ENCODE results near the gene MOCS1.

- TF ChIP-seq, protein P1, sequence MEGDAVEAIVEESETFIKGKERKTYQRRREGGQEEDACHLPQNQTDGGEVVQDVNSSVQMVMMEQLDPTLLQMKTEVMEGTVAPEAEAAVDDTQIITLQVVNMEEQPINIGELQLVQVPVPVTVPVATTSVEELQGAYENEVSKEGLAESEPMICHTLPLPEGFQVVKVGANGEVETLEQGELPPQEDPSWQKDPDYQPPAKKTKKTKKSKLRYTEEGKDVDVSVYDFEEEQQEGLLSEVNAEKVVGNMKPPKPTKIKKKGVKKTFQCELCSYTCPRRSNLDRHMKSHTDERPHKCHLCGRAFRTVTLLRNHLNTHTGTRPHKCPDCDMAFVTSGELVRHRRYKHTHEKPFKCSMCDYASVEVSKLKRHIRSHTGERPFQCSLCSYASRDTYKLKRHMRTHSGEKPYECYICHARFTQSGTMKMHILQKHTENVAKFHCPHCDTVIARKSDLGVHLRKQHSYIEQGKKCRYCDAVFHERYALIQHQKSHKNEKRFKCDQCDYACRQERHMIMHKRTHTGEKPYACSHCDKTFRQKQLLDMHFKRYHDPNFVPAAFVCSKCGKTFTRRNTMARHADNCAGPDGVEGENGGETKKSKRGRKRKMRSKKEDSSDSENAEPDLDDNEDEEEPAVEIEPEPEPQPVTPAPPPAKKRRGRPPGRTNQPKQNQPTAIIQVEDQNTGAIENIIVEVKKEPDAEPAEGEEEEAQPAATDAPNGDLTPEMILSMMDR (IDR thresholded peaks at IDR 0.05): no peak
- TF ChIP-seq ZFX (IDR thresholded peaks at IDR 0.05; ENCODE audit: borderline replicate concordance): no peak
Observed at GRCh38 chr6:39886871-39887270, 47.4 kb downstream of the MOCS1 start.

Data from 22Rv1 (cell line).